ENCODE results near the gene CNTN4.
"Not testable (repeated sequence)": the region's sequence is repeated elsewhere in the genome, so short reads cannot be mapped to it uniquely, and the experiment has no call there.

The CNTN4 gene

DNA sequence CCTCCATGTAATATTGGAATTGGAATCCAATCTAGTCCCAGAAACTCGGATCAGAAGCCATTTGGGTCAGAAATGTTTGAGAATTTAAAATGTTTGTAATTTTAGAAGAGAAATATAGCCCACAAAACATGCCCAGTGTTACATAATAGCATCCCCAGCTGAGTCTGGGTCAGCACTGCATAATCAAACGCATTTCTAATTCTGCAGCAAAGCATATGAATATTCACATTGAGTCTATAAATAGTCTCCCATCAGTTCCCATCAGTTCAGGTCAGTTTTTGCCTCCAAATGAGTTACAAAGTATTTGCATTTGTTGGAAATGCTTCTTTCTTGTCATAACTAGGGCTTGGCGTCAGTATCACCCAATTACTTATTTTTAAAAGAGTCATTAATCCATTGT lies 628.4 kb downstream of the CNTN4 start:
- no peak for DNase-seq

DNA sequence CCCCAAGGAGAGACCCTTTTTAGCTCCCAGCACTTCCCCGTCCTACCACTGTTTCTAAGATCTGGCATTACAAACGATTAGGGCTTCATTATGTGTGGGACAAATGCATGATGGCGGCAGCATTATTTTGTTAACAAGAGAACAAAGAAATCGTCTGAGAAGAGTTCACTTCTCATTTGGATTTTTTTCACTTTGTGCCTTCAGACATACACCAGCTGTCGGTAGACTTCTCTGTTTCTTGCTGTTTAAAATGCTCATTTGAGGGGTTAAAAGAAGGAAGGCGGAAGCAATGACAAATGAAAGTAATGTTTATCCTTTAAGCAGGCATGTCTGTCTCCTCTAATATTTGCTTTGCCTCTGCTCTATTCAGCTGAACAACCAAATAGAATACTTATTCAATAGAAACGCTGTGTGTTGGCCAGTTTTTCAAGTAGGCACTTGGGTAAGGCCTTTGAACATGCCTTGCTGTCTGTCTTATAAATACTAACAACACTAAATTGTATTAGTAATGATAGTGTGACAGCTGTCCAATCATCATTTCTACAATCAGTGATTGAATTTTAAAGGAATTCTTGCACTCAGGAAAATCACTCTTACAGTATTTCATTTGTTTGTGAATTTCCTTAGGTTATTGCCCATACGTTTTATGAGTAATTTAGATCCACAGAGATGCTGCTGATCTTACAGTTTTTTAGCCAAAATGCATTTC lies 629.1 kb downstream of the CNTN4 start:
- no peak for DNase-seq

DNA sequence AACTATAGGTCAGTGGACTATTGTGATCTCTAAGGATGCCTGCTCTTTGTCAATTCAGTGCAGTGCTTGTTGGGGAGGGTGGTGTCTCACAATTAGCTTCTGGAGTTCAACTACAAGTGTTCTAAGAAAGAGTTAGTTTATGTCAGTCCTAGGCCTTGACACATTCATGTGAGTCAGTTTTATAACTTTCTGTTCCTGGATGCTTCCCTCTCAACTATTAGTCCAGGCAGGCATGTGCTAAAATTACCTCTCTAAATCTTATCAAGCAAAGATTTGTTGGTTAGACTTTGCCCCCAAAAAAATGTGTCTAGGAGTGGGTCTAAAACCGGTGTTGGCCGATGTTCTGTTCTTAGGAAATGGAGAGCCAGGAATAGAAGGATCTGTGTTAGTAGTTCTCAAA lies 633.2 kb downstream of the CNTN4 start:
- no peak for DNase-seq

DNA sequence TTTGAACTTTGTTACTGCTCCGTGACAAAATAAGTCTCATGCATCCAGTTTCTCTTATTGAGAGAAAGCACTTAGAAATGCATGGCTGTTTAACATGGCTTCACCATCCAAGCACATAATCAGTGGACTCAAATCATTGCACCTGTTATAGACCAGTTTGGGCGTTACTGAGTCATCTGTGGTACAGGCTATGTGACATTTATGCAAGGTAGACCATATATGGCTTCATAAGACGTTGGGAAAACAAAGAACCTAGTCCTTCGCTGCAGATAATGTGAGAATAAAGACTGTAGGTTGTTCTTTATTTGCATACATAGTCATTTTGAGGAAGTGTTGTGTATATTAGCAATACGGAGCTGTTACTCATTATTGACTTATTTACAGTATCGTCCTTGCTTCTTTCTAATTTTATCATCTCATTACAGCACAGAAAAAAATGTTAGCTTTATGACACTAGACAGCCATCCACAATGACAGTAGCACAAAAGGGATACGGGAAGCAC lies 636.8 kb downstream of the CNTN4 start:
- DNase-seq: no peak

DNA sequence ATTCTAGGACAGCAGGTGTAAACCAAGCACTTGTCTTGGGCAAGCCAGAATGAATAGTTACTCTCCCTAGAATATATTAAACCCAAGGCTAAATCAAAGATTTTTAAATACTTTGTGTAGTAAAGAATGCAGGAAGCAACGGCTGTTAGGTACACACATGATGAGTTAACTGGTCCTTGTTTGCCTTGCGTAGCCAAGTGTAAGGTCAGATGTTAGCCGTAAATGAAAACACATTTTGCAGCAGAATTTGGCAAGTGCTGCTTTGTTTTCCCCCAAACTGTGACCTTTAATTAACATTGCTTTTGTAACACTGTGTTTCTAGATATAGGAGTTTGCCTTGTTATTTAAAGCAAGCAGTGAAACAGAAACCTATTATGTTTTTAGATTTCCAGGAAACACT lies 642.9 kb downstream of the CNTN4 start:
- no peak for DNase-seq

DNA sequence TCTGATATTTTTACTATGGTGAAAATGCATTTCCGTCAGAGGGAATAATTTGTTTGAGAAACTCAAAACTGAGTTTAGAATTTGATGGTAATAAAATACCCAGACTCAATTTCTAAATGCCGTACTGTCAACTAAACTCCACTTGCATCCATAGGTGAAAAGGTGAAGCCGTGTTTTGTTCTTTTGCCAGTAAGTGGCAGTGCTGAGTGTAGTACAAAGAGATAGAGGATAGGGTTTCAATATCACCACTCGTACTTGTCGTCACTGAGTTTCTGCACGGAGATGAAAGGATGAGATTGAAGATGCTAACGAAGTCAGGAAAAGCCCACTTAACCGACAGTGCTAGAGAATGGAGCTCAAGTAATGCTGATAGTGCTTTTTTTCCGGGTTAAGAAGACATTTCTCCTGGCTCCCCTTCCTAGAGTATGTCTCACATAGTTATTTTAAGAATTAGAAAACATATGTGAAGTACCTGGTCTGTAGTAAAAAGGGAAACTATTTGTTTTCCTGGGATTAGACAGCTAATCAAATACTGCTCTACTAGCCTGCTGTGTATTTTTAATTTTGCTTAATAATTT lies 666.4 kb downstream of the CNTN4 start:
- DNase-seq: no peak

DNA sequence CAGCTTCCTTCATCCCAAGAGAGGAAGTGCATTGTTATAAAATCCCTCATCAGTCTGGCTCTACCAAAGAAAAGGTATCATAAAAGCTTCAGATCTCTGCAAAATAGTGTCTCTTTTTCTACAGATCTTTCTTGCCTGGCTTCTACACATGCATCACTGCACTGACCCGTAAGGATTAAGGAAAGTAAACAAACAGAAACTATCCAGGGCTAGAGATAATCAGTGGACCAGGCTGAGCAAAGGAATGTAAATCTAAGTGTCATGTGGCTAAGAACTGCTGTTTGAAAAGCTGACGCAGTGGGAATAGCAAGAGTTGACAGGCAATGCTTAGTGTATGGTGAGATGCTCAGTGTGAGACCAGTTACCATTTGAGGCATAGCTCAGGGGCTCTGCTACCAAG lies 671.8 kb downstream of the CNTN4 start:
- no peak for DNase-seq

DNA sequence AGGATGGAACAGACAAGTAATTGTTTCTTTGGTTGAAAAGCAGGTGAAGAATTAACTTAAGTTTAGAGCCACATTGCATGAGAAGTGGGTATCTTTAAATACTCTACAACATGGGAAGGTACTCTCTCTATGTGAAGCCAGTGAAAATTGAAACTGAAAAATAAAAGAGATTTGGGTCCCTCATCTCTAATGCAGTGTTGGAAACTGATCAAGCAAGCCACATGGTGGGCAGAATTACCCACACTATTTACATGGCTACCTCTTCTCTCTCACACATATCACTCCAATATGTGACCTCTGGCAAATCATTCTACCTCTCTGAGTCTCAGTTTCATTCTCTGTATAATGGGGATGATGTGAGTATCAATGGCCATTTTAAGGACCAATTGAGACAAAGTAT lies 672.5 kb downstream of the CNTN4 start:
- DNase-seq: no peak

DNA sequence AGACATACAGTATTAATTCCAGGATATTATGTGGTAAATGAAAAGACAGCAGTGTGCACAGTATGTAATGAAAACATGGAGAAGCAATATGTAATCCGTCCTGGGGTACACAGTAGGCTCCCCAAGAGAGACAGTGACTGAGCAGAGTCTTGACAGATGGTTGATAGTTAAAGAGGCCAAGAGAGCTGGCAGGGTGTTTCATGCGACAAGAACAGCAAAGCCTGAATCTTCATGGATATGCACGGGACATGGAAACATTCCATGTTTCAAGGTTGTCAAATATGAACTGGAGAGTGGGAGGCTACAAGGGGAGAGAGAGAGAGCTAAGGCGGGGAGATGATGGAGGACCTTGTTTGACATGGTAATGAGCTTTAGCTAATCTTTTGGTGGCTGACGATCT lies 673.1 kb downstream of the CNTN4 start:
- no peak for DNase-seq

DNA sequence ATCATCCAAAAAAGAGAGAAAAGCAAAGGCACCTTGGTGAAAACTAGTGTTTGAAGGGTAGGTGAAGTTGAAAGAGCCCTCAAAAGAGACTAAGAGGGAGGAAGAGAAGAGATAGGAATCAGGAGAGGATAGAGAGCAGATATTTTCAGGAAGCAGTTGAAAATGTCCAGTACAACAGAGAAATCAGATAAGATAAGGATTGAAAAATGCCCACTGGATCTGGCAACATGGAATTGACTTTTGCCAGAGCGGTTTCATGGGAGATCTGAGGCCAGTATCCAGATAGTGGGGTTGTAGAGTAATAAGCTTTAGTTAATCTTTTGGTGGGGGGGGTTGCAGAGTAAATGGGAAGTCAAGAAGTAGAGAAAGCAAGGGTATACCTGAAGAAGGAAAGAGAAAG lies 674.1 kb downstream of the CNTN4 start:
- no peak for DNase-seq

DNA sequence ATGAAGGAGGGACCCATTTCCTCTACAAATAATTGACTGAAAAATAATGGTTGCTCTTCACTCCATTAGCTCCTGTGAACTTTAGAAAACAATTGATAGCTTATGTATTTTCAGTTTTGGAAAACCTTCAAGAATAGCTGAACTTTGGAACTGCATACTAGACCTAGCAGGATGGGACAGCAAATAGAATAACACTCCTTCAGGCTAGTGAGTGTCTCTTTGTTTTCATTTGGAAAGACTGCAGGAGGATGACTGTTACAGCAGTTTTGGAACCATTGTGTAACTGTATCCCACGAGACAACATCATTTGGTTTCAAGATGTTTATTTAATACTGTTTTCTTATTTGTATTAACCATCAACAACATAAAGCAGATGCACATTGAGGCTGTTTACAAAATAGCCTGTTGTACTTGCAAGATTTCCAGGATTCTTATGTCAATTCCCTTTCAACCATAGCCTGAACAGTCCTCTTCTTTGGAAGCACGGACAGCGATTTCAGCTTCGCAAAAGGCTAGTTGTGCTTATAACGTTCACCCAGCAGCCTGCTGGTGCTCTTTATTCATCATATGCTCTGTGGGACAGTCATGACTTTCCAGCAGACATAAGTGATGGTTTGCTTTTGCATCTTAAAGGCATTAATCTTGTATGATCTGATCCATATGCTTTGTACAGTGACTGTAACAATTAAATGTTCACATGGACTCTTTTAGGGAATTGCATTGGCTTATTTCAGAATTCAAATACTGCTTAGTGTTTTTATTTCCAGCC lies 676.0 kb downstream of the CNTN4 start:
- no peak for DNase-seq

DNA sequence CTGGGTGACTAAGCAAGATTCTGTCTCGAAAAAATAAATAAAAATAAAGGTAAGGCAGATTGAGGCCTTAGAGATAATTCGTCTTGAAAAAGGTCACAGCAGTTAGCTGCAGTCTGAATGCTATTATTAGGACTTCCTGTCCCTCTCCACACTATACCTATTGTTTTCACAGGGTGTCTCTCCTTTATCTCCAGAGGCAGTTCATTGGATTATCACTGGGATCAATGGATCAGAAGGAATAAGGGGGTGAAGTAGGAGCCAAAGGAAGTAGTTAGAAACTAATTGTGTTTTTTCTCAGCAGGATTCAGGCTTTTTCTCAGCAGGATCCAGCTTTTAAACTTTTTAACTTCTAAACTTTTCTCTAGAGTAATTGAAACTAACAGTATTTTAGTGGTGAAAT lies 684.6 kb downstream of the CNTN4 start:
- DNase-seq: no peak

DNA sequence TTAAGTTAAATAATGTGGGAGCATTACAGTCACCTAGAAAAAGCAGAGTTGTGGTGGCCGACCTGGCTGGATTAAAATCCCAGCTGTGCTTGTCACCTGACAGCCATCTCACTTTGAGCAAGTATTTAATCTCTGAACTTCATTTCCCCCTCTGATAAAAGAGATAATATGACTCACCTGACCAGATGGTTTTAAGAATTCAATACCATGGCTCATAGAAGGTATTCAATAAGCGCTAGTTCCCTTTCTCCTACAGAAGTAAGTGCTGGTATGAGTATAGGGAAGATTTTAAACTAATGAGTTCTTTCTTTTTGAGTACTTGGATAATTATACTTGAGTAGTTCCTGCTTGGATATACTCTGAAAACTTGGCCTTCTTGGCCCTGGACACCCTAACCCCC lies 686.0 kb downstream of the CNTN4 start:
- no peak for DNase-seq

DNA sequence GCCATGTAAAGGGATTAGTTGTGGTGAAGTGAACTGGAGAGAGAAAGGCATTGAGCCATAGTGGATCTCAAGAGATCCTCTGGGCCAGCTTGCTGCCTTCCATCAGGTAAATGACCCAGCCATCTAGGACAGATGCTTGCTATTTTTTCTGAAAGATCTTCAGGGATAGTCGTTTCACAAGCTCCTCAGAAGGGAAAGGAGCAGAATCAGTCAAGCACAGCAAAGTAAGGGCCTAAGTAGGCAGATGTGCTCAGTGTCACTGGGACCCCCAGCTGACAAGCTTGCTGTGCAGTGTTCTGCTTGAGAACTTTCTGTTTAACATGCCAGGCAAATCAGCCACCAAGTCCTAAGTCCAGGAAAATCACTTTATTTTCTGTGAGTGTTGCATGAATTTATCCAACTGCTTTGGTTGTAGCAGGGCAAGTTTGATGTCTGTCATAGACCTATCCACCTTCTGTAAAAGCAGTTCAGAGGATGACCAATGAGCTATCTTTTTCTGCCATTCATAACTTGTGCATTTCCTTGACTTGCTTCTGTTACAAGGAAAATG lies 691.7 kb downstream of the CNTN4 start:
- no peak for DNase-seq

DNA sequence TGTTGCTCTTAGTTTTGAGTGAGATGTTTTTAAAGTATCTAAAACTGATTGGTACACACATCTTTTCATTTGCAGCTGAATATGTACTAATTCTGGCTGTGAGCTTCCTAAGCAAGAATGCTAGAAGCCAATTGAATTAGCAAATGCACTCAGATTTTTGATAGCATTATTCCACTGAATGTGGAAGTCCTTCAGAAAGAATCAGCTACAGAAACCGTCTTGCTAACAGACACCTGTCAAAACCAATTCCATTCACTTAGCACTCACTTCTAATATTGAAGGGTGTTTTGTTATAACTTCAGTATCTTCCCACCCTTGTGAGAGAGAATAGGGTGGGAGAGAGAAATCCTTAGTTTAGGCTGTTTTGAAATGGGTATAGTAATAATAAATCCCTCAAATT lies 693.8 kb downstream of the CNTN4 start:
- no peak for DNase-seq

DNA sequence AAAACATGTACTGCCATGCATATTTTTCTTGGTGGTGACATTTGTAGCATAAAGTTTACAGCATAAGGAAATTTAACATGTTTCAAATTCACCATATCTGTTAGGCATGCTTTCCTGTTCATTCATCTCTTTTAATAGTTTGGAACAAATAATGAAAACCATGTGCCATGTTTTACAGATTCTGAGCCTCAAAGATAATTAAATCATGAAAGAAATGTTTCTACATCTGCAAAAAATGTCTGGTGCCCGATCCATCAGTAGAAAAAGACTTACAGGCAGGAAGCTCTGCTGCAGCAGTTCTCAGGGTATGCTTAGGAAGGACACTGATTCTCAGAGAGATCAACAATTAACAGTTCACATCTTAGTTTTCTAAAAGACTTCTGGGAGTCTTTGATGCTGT lies 695.3 kb downstream of the CNTN4 start:
- no peak for DNase-seq

DNA sequence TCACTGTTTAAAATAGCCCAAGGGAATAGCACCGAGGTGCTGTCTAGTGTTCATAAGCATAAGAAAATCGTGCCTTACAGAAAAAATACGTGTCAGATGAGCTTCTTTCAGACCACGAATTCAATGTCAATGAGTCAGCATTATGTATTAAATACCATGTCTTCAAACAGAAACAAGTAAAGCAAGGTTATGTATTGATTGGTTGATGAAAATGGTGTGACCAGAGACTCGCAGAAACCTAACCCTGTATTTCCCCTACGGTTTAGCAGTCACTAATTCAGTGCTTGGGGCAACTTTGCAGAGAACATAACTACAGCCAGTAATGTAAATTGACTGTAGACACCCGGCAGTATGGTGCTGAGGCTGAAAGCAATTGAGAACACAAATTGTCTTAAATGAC lies 703.8 kb downstream of the CNTN4 start:
- DNase-seq: no peak

DNA sequence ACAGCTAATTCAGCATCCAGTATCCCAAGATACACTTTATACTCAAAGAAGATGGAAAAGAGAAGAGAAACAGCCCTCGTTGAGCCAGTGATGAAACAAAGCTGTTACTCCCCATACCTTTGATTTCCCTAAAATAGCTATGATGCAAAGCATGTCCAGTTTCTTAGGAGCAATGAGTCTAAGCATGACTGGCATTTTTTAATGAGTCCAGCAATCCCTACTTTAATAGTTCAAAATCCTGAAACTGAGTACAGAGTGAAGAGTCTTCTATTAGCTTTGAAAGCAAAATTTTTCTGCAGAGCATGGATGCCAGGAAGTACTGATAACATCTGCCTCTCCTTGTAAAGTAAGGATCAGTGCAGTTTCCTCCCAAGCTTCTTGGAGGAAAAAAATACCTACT lies 708.8 kb downstream of the CNTN4 start:
- DNase-seq: no peak

DNA sequence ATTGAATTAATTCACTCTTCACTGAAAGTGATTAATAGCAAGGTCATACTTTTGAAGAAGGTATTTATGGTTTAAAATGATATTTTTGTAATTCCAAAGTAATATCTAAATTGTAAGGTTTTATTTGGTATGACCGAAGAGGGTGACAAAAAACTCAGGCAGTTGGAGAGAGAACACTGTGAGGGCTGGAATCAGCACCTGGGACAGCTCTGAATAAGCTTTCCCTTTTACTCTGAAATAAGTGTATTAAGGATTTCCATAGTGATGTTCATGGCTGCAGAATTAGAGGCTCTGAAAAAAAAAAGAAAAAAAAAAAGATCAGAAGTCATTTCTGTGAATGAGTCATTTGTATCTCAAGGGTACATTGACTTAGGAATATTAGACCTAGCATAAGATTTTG lies 712.1 kb downstream of the CNTN4 start:
- no peak for DNase-seq

DNA sequence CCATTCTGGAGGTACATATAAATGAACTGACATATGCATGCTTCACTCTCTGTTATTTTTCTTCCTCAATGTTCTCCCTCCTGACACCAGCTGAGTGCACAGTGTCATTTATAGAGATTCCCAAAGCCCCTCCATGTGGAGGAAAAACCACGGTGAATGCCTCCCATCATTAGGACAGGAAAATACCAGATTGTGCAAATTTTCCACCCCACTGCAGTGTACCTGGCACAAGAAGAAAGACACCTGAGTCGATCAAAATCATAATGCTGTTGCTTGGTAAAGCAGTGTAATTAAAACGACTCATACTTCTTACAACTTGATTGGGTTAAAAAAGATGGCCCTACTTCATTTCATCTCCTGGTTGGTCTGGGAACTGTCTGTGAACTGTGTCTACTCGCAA lies 720.9 kb downstream of the CNTN4 start:
- DNase-seq: no peak

DNA sequence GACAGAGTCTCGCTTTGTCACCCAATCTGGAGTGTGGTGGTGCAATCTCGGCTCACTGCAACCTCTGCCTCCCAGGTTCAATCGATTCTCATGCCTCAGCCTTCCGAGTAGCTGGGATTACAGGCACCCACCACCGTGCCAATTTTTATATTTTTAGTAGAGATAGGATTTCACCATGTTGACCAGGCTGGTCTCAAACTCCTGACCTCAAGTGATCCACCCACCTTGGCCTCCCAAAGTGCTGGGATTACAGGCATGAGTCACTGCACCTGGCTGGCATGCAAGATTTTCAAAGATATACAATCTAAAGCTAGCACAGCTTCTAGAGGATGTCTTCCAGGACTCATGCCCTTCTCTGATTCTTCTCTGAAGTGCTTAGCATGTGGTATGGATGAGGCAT lies 722.3 kb downstream of the CNTN4 start:
- not testable (repeated sequence) for DNase-seq

DNA sequence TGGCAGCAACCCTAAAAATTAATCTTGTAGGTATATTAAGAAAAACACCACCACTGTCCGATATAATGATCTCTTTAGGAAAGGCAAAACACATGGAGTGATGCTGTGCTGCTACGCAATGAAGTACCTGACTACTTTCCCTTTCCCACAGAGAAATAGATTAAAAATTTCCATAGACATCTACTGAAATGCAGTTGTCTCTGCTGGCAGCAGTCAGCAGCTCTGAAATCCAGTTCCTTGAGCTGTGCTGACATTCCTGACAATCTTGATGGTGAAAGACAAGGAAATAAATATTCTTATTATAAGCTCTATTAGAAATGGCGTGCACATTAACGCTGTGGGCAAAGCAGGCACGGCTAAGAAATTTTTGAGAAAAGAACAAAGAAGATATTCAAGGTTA lies 723.9 kb downstream of the CNTN4 start:
- DNase-seq: no peak

DNA sequence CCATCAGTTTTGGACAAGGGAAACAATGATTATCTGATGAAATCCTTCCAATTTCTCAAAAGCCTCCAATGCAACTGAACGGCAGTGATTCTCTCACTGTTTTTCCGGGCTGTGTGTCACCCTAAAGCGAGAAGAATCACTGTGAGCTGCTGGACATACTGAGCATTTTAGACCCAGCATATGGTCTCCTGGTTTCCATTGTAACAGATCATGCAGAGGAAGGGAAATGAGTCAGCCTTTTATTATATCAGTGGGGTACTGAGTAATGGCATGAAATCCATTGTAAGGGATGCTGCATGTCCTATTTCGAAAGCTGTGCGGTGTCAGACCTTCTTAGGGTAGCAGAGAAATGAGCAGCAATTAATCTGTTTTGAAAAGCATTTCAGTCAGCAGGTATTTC lies 724.4 kb downstream of the CNTN4 start:
- DNase-seq: no peak

Data from stimulated activated CD4-positive, alpha-beta T cell treated with anti-CD3 and anti-CD28 coated beads, Interleukin-1b, Interleukin-23, amount 100 ng/mL, for 48 hours (primary cell).